HG02571 (cell line): ENCODE data around the gene FGFR2.
"Not testable (repeated sequence)": the region's sequence is repeated elsewhere in the genome, so short reads cannot be mapped to it uniquely, and the experiment has no call there.

Source experiments
- ATAC-seq: cut with Tn5 transposase; IDR thresholded peaks from one replicate; pipeline ENCODE4 v1.9.1; 2021; ENCODE audit warnings: mild to moderate bottlenecking, moderate library complexity; ENCODE audit not compliant: unreplicated experiment

FGFR2 gene

DNA sequence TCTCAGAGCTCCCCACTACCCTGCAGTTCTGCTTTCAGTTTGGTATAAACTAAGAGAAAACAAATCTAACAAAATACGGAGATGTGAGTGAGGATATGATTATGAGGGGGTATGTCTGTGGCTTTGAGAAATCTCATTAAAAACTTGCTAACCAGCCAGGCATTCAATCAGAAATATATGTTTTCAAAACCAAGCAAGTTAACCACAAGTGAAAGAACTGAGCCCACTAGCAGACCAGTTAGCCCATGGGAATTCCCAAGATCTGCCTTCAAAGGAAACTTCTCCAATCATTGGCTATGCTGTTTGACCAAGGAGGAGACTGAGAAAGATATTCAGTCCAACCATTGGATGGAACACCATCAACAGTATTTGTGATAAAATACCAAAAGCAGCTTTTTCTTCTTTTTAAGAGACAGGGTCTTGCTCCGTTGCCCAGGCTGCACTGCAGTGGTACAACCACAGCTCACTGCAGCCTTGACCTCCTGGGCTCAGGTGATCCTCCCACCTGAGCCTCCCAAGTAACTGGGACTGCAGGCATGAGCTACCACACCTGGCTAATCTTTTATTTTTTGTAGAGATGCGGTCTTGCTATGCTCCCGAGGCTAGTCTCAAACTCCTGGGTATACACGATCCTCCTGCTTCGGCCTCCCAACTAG, 41.2 kb downstream of the FGFR2 start:
- ATAC-seq = no peak

DNA sequence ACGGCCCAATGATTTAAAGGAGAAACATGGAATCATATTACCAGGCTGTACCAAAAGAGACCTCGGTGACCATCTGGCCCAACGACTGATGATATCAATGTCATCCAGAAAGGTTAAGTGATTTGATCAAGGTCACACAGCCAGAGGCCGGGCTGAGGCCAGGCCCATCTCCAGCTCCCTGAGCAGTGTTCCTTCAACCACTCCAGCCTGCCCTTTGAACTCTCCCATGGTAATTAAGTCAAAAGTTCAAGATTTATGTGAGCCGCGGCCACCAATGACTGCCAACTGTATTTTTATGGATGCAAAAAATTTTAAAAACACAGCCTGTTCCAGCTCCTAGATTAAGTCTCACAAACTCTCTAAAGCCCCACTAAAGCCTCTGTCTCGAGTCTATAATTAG, 41.8 kb downstream of the FGFR2 start:
- ATAC-seq = no peak

DNA sequence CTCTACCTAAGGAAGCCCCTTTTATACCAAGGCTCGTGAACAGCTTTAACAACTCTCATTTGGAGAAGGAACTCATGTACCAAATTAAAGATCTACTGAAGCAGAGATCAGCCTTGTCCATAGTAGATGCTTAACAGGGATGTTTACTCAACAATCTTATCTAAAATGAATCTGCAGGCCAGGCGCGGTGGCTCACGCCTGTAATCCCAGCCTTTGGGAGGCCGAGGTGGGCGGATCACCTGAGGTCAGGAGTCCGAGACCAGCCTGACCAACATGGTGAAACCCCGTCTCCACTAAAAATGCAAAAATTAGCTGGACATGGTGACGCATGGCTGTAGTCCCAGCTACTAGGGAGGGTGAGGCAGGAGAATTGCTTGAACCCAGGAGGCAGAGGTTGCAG, 43.3 kb downstream of the FGFR2 start:
- not testable (repeated sequence) for ATAC-seq

DNA sequence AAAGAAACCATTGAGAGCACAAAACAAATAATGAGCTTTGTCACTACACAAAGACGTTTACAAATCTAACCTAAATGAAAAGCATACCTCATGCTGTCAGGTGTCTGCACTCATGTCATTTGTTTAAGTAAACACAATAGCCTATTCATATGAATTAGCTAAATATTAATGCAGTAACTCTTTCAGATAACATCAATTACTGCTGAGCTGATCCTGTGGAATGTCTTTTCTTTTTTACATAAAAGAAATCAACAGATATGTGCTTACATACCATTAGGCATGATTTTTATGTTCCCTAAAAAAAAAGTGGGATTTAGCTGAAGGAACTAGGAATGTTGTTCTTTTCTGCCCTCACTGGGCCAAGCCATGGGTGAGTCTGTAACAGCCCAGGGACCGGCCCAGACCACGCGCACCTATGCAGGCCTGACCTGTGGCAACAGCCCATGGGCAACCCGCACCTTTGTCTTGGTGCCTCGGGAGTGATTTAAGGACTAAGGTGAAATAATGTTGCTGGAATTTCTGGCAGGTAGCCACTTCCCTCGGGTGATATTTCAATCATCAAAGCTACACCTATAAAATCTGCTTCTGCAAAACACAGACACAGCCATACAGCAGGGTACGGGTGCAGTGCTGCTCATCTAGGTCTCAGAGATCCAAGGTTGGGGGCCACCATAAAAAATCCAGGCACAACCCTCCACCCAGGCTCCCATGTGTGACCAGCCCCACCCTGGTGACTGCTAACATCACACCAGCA, 44.6 kb downstream of the FGFR2 start:
- no peak for ATAC-seq

DNA sequence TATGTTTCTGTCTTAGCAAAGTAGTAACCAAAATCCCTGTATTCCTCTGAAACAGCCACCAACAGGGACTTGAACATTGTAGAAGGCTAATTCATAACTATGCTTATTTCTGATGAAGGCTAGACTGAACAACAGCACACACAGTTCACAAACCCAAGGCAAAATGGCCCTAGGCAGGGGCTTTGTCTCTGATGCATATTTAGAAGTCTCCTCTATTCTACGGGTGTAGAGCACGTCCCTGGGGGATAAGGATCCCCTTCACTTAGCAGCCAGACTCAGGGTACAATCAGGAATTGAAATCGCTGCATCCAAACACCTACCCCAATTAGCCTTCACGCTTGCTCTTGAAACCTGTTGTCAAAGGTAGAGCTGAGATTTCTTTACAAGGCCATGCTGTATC, 45.5 kb downstream of the FGFR2 start:
- no peak for ATAC-seq

DNA sequence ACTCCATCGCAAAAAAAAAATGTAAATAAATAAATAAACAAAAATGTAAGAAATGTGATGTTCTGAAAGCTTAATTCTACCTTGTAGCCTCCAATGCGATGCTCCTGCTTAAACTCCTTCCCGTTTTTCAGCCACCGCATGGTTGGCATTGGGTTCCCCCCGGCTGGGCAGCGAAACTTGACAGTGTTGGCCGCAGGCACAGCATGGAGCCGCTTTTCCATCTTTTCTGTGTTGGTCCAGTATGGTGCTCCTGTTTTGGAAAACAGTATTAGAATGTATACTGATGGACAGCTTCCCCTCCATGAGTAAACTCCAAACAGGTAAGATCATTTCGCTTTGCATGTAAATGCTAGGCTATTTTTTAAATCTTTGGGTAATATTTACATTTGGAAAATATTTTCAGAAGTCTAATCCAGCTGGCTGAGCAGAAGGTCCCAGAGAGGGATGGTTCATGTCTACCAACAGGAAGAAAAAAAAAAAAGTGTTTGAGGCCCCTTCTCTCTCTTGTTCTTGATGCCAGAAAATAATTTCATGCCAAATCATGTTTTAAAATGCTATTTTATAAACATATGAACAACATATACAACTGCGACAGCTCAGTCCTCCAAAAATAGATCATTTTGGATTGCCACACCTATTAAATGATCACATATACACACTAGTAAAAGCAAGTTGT, 46.9 kb downstream of the FGFR2 start:
- ATAC-seq = no peak

DNA sequence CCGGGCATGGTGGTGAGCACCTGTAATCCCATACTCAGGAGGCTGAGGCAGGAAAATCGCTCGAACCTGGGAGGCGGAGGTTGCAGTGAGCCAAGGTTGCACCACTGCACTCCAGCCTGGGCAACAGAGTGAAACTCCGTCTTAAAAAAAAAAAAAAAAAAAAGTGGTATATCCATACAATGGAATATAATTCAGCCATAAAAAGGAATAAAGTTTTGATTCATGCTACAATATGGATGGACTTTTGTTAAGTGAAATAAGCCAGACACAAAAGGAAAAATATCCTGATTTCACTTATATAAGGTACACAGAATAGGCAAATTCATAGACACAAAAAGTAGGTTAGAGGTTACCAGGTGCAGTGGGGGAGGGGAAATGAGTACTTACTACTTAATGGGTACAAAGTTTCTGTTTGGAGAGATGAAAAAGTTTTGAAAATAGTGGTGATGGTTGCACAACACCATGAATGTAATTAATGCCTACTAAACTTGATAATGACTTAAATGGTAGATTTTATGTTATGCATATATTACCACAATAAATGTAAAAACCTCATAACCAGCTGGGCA, 53.9 kb downstream of the FGFR2 start:
- no peak for ATAC-seq

DNA sequence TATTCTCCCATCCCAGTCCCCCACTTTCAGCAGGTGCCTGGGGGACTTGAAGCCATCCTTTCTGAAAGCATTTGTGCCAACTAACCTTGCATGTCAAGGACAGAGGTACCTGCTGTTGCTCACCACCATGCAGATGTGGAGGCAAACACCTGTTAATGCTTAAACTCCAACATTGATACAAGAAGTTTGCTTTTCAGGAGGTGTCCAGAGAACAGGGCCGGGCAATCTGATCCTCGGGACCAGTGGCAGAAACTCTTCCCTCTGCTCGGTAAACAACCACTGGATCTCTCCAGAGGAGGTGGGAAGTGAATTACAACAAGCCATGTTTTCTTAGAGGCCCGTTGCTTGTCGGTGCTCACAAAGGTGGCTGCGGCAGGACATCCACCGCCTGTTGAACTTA, 54.7 kb downstream of the FGFR2 start:
- no peak for ATAC-seq

DNA sequence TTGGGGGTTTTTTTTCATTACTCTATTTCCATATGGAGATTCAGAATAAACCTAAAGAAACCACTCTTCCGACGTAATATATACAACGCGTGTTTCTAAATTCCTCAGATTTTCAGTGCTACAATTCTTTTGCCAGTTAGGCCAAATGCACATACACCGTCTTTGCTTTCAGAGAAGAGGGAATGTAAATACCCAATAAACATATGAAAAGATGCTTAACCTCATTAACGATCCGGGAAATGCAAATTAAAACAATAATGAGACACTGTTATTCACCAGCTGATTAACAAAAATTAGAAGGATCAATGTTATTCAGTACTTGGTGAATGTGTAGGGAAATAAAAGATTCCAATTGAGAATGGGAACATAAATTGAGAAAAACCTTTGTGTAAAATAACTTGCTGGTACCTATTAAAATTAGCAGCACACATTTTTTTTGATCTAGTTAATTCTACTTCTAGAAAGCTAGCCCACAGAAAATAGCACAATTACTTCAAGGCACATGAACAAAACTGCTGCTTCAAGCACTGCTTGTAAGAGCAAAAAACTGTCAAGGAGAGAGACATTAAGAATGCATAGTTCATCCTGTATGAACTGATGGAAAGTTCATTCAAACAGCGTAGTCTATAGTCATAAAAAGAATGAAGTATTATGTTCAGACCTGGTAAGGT, 56.7 kb downstream of the FGFR2 start:
- no peak for ATAC-seq

DNA sequence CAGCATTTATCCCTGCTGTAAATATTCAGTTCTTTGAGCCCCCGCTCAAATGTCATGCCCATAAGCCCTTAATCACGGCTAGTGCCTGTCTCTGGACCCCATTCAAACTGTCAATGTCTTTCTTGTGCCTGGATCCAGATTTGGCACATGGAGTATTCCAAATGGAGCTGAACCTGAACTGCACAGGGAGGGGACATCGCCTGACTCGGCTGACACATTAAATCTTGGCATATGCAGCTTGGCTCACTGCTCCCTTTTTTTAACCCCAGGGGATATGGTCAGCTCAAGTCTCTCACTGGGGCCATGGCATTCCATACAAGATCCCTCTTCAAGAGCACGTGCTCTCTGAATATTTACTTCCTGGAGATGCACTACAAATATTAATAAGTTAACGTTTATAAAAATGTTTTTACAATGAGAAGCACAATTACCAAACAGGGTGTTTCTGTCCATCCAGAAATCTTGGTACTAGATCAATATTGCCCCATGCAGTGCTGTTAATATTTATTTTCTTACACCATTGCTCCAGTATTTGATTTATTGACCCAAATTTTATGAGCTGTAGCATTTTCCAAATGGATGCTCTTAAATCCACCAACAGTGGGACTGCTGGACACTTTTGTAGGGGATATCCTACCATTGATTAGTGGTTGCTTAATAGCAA, 57.4 kb downstream of the FGFR2 start:
- ATAC-seq = no peak

DNA sequence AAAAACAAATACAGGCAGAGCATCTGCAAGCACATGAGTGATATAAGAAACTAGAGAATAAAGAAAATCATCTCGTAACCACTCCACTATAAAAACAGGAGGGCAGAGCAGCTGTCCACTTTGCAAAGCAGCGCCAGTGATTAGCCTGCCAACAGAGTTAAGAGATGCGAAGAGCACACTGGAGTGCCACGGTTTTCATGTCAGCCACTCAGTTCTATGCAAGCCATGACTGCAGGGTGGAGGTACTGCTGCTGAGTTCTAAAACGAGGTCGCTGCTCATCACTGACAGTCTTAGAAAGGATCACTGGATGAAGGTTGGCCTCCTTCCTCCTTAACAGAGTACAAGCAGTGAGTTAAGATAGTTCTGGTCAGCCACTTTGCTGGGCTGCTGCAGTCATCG, 58.5 kb downstream of the FGFR2 start:
- ATAC-seq = no peak

DNA sequence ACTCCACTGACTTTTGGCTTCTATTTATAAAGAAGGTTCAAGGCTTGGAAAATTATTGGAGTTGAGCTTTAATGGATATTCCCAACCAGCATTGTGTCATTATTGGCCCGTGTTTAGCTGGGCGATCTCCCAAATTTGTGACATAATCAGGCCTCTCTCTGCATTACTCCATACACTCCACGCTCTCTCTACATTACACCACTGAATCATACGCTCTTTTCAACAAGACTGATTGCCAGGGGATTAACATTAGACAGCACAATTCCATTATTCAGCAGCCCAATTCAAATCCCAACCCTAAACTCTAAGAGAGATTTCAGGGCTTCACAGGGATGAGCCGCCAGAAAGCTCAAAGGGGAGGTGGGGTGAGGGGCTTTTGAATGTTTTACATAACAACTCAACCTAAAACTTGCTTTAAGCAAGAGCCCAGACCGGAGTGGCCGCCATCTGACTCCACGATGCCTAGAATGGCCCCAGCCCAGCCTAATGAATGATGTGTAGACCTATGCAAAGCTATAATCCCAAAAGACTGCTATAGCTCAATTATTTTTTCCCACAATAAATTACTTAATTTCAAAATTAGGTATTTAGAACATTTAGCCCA, 61.8 kb downstream of the FGFR2 start:
- no peak for ATAC-seq

DNA sequence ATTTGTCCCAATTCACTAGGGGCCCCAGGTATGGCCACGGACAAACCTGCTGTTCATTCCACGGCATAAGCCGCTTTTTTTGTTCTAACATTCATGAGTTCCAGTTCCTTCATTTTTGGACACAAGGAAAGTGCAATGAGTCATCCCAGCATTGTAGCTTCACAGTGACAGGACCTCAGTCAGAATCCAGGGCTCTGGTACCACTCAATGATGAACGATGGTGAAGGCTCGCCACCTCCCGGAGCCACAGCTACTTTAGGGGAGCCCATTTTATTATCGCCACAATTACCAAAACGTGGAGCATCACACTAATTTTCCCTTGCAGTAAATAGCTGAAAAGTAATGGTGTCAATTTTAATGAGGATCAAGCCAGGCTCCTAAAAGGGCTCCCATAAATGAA, 62.9 kb downstream of the FGFR2 start:
- no peak for ATAC-seq

DNA sequence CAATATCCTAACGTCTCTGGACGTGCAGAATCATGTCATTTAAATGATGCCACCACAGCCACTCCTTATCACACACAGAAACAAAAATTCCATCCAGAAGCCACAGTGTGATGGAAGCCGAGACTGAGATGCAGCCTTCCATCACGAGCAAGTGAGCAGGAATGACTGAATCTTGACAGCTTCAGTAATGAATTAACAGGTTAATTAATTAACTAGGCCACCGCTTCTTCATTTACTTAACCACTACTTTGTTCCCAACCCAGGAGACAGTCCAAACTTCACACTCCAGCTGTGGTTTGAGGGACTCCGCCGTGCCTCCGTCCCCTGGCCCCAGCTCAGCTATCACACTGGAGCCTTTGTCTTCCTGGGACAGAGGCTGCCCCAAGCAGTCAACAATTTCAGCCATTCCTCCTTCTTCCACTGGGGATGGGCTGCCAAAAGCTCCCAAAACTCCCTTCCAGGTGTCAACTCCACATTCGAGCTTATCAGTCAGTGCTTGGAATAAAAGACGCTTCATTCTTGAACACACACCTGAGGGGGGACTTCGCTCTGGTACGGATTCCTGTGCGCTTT, 65.9 kb downstream of the FGFR2 start:
- no peak for ATAC-seq

DNA sequence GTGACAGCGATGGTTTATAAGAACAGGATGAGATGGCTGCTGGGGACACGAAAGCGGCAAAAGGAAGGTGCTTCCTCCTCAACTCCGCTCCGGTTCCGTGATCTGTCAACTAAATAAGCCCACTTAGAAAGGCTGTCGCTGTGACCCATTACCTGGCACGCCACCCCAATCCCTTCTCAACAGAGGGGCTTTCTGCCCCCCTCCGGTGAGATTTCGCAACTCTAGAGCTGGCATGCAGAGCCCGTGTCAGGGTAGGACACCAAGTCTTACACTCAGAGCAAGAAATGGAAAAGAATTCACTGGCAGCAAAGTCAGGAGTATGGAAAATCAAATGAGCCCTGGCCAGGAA, 66.4 kb downstream of the FGFR2 start:
- ATAC-seq = no peak

DNA sequence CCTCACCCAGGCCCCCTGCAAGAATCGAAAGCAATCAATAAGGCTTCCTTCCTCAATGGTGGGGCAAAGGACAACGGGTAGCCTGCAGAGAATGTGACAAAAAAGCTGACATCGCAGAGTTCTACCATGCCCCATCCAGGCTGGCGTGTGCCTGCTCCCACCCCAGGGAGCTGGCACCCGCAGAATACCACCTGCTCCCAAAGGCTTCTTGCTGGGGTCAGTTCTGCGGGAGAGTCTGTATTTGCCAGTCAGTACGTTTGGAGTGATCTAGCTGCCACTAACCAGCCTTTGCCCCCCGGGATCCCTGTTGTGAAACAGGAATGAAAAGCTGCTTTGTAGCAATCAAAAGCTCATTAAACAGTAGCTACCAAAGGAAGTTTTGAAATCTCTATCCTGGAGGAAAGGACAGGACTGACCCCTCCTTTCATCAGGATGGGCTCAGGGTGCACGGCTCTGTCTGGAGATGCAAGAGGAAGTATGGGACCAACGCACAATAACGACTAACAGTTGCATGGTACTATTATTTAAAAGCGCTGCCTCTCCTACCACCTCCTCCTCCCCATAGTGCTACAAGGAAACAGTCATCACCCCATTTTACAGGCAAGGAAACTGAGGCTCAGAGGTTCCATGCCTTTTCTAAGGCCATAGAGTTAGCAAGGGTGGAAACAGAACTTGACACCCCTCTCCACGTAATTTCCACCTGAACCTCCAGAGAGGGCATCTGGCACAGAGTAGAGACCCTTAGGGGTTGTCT, 67.0 kb downstream of the FGFR2 start:
- no peak for ATAC-seq

DNA sequence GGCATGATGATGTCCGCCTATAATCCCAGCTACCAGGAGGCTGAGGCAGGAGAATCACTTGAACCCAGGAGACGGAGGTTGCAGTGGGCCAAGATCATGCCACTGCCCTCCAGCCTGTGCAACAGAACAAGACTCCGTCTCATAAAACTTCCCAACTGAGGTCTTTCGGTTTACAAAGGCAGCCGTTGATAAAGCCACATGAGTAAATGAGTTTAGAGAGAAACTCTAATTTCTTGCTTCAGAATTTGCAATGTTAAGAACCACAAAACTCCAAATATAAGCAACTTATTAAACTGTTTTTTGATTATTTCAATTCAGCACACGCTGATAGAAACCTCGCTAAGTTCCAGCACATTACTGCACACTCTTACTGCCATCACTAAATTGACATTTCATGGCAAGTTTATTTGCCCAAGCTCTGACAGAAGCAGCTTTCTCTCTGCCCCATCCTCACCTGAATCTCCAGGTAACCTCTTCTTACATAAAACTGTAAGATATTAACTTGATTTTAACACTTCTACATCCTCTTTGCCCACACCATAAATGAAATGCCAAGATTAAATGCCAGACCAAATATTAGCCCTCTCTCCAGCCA, 67.7 kb downstream of the FGFR2 start:
- no peak for ATAC-seq

DNA sequence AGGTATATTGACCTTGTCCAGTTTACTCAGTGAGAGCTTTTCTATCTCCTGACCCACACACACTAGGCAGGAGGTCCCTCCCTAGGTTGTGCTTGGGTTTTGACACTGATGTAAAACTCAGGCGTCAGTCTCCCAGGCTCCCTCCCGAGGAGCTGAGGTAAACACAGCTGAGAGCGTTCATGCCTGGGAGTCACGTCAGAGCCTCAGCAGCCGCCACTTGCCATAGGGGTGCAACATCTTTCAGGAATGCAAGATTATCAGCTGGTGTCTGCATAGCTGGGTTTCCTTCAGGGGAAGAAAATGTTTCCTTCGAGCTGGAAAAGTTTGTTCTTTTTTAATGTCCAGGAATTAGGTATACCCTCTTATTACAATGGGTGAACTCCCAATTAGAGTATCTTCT, 70.6 kb downstream of the FGFR2 start:
- ATAC-seq = no peak

DNA sequence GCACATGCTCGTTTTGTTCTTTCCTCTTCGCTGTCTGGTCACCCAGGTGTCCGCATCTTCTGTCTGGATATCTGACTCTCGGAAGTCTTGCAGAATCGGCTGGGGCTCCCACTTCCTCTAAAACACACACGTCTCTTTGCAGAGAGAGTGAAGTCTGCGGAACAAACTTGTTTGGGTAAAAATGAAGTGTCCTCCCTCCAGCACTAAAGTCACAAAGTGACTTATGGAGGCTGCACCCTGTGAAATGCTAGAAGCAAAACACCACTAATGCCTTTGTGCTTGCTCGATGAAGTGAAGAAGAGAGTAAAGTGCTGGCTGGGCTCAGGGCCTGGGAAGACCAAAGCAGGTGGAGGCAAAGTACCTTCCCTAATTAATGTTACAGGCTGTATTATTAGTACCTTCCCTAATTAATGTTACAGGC, 71.4 kb downstream of the FGFR2 start:
- no peak for ATAC-seq
